ENCODE data around the gene BOC.

- no peak for TF ChIP-seq CTCF (IDR thresholded peaks at IDR 0.05; ENCODE audit: poor library complexity, severe bottlenecking)
- TF ChIP-seq RAD21 (conservative IDR thresholded peaks at IDR 0.05) = no peak
- TF ChIP-seq EZH2 (IDR thresholded peaks at IDR 0.05; ENCODE audit: borderline replicate concordance, insufficient read depth, low read length, poor library complexity, severe bottlenecking) = no peak
Measured at GRCh38 chr3:113200351-113200750, 11.0 kb upstream of the BOC start.

All from neural cell (in vitro differentiated cells).